ENCODE data around the gene BAZ2B.

DNA sequence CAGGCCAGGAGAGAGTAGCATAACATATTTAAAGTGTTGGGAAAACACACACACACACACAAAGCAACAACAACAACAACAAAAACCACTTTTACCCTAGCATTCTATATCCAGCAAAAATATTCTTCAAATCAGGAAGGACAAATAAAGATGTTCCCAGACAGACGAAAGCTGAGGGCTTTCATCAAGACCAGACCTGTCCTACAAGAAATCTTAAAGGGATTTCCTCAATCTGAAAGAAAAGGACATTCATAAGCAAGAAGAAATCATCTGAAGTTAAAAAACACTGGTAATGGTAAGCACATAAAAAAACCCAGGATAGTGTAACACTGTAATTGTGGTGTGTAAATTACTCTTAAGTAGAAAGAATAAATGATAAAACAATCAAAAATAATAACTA lies 22.7 kb upstream of the BAZ2B start:
- TF ChIP-seq, protein P1, sequence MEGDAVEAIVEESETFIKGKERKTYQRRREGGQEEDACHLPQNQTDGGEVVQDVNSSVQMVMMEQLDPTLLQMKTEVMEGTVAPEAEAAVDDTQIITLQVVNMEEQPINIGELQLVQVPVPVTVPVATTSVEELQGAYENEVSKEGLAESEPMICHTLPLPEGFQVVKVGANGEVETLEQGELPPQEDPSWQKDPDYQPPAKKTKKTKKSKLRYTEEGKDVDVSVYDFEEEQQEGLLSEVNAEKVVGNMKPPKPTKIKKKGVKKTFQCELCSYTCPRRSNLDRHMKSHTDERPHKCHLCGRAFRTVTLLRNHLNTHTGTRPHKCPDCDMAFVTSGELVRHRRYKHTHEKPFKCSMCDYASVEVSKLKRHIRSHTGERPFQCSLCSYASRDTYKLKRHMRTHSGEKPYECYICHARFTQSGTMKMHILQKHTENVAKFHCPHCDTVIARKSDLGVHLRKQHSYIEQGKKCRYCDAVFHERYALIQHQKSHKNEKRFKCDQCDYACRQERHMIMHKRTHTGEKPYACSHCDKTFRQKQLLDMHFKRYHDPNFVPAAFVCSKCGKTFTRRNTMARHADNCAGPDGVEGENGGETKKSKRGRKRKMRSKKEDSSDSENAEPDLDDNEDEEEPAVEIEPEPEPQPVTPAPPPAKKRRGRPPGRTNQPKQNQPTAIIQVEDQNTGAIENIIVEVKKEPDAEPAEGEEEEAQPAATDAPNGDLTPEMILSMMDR (IDR thresholded peaks at IDR 0.05), result no peak
- TF ChIP-seq POLR2A (IDR thresholded peaks at IDR 0.05), result no peak

Data from adrenal gland (tissue), 5 donors.